ENCODE measurements around the gene RPL39.
"Not testable (repeated sequence)": the region's sequence is repeated elsewhere in the genome, so short reads cannot be mapped to it uniquely, and the experiment has no call there.

The RPL39 gene

GRCh38 chrX:119757646-119757978 is 33.8 kb downstream of the RPL39 start:
- DNase-seq (ENCODE audit: low spot score), result no peak
- in situ Hi-C loops (cut with MboI; ENCODE audit: low sequenced_read_pairs, unreplicated experiment), result no loop called here
- TF ChIP-seq CTCF (IDR thresholded peaks at IDR 0.05; ENCODE audit: borderline replicate concordance, control extremely low read depth, extremely low read depth, insufficient read depth, missing control alignments), result no peak

- in situ Hi-C loops (cut with MboI; ENCODE audit: low sequenced_read_pairs, unreplicated experiment), result no loop called here
- DNase-seq (ENCODE audit: low spot score), result no peak
- TF ChIP-seq CTCF (IDR thresholded peaks at IDR 0.05; ENCODE audit: borderline replicate concordance, control extremely low read depth, extremely low read depth, insufficient read depth, missing control alignments), result no peak
Observed at GRCh38 chrX:119756926-119757635, 34.3 kb downstream of the RPL39 start.

GRCh38 chrX:119755981-119756533 is 35.4 kb downstream of the RPL39 start:
- in situ Hi-C loops (cut with MboI; ENCODE audit: low sequenced_read_pairs, unreplicated experiment), result no loop called here
- no peak for TF ChIP-seq CTCF (IDR thresholded peaks at IDR 0.05; ENCODE audit: borderline replicate concordance, control extremely low read depth, extremely low read depth, insufficient read depth, missing control alignments)
- DNase-seq (ENCODE audit: low spot score), result peak; percentile 75

- in situ Hi-C loops (cut with MboI; ENCODE audit: low sequenced_read_pairs, unreplicated experiment), result no loop called here
- peak; percentile 48 for DNase-seq (ENCODE audit: low spot score)
- peak; percentile 48 for TF ChIP-seq CTCF (IDR thresholded peaks at IDR 0.05; ENCODE audit: borderline replicate concordance, control extremely low read depth, extremely low read depth, insufficient read depth, missing control alignments)
Observed at GRCh38 chrX:119753639-119754257, 37.7 kb downstream of the RPL39 start.

- no peak for TF ChIP-seq CTCF (IDR thresholded peaks at IDR 0.05; ENCODE audit: borderline replicate concordance, control extremely low read depth, extremely low read depth, insufficient read depth, missing control alignments)
- in situ Hi-C loops (cut with MboI; ENCODE audit: low sequenced_read_pairs, unreplicated experiment), result no loop called here
Observed at GRCh38 chrX:119753001-119753400, 38.4 kb downstream of the RPL39 start.

GRCh38 chrX:119750751-119751150 is 40.7 kb downstream of the RPL39 start:
- in situ Hi-C loops (cut with MboI; ENCODE audit: low sequenced_read_pairs, unreplicated experiment); DNase-seq (ENCODE audit: low spot score): not testable (repeated sequence)

More at GRCh38 chrX:119753001-119753400, 38.4 kb downstream of the RPL39 start:
- DNase-seq (ENCODE audit: low spot score), result no peak

- in situ Hi-C loops (cut with MboI; ENCODE audit: low sequenced_read_pairs, unreplicated experiment); DNase-seq (ENCODE audit: low spot score): not testable (repeated sequence)
Observed at GRCh38 chrX:119750131-119750530, 41.3 kb downstream of the RPL39 start.
